Suprapubic skin (tissue), 4 donors: ENCODE results near the gene PIK3R1.

ENCODE experiments used
- CTCF ChIP-seq, 2 donors: fragments of 200-600 bp in 1 of 2; fragments of 450-650 bp in 1 of 2; sonication (generic) in 1 of 2; IDR thresholded peaks; one replicate each; pipeline ENCODE4 v1.5.1; 2016 to 2019; ENCODE audit warnings: antibody characterized with exemption in 2 of 2, mild to moderate bottlenecking in 1 of 2, moderate library complexity in 1 of 2
- EP300 ChIP-seq: sonication (generic); formaldehyde crosslinking; IDR thresholded peaks from one replicate; pipeline ENCODE4 v1.6.1; 2017; ENCODE audit warnings: antibody characterized with exemption
- POLR2A ChIP-seq, 2 donors: fragments of 450-650 bp; IDR thresholded peaks; one replicate each; pipeline ENCODE4 v1.6.1; 2017; ENCODE audit warnings: antibody characterized with exemption in 2 of 2, mild to moderate bottlenecking in 2 of 2, moderate library complexity in 2 of 2
- POLR2AphosphoS5 ChIP-seq, 3 donors: sonication (generic); formaldehyde crosslinking; IDR thresholded peaks; one replicate each; pipeline ENCODE4 v1.6.1; 2017; ENCODE audit warnings: antibody characterized with exemption in 3 of 3

DNA sequence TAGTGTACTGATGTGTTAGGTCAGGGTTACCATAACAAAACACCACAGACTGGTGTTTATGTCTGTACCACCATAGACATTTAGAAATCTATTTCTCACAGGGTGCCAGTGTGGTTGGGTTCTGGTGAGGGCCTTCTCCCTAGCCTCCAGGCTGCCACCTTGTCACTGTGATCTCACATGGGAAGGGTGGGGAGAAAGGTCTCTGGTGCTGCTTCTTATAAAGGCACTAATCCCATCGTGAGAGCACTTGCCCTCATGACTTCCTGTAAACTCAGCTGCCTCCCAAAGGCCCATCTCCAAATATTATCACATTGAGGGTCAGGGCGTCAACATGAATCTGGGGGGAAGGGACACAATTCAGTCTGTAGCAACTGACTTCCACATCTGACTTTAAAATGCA is 49.8 kb downstream of the PIK3R1 start:
- TF ChIP-seq CTCF (IDR thresholded peaks at IDR 0.05), result no peak
- no peak for TF ChIP-seq POLR2A (IDR thresholded peaks at IDR 0.05)
- no peak for TF ChIP-seq EP300
- no peak for TF ChIP-seq POLR2AphosphoS5 (IDR thresholded peaks at IDR 0.05)
